ENCODE data around the gene SNRPD3. TPM values are rescaled to one million over a fixed set of nuclear protein-coding genes. Genes with fewer than 3 reads are reported as not detected.

Gene SNRPD3
- total and polyA plus RNA-seq, 4 donors, result 57.2 to 128 (median 85.9) TPM

DNA sequence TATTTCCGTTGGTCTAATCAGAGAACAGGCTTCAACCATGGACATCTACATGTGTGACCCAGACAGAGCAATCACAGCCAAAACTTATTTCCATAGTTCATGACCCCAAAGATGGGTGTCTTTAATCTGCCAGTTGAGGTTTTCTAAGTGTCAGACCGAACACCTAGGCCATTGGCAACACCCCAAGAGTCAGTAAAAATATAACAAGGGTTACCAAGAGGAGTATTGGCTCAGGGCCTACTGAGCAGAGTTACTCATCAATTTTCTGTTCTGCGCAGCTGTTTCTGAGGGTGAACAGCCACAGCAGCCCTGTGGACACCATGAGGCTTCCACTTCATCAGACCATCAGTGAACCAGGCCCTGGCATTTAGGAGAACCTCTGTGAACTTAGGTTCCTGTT, 19.7 kb upstream of the SNRPD3 start:
- Histone ChIP-seq H3K27me3 (ENCODE audit: control insufficient read depth in 4 of 4, insufficient read depth in 4 of 4, low read length in 3 of 4) (no peaks in the 10 kb centered on the region), H3K9me3 (ENCODE audit: control insufficient read depth in 4 of 4, low read length in 3 of 4) (no peaks in the 10 kb centered on the region), H3K9ac (ENCODE audit: low read depth in 1 of 2, low read length in 2 of 2) (no peak overlapping the region), H3K36me3 (ENCODE audit: control insufficient read depth in 4 of 4, insufficient read depth in 3 of 4, low read depth in 1 of 4, low read length in 3 of 4) (peaks cover 0 to 19% (median 13%) of the 10 kb centered on the region in 4 donors), H3K4me3 (ENCODE audit: low read depth in 1 of 3, low read length in 3 of 3) (no peak overlapping the region), H3K27ac (ENCODE audit: low read depth in 1 of 2, low read length in 2 of 2) (peak overlapping the region; percentile 52 to 59), H3K4me1 (ENCODE audit: control insufficient read depth in 4 of 4, insufficient read depth in 4 of 4, low read length in 3 of 4) (peaks cover 2 to 34% (median 7%) of the 10 kb centered on the region in 4 donors)
- peak; percentile 73 to 92 for TF ChIP-seq RXRA (IDR thresholded peaks at IDR 0.05)
- peak in 1 of 2 donors; percentile 56 for TF ChIP-seq JUND (IDR thresholded peaks at IDR 0.05)
- TF ChIP-seq FOXA1 (IDR thresholded peaks at IDR 0.05), result peak; percentile 23
- TF ChIP-seq, protein P1, sequence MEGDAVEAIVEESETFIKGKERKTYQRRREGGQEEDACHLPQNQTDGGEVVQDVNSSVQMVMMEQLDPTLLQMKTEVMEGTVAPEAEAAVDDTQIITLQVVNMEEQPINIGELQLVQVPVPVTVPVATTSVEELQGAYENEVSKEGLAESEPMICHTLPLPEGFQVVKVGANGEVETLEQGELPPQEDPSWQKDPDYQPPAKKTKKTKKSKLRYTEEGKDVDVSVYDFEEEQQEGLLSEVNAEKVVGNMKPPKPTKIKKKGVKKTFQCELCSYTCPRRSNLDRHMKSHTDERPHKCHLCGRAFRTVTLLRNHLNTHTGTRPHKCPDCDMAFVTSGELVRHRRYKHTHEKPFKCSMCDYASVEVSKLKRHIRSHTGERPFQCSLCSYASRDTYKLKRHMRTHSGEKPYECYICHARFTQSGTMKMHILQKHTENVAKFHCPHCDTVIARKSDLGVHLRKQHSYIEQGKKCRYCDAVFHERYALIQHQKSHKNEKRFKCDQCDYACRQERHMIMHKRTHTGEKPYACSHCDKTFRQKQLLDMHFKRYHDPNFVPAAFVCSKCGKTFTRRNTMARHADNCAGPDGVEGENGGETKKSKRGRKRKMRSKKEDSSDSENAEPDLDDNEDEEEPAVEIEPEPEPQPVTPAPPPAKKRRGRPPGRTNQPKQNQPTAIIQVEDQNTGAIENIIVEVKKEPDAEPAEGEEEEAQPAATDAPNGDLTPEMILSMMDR (IDR thresholded peaks at IDR 0.05; ENCODE audit: low read depth, low read length, missing input control), result no peak
- no peak for TF ChIP-seq GABPA (IDR thresholded peaks at IDR 0.05 in 1 of 2, conservative IDR thresholded peaks at IDR 0.05 in 1 of 2)
- peak; percentile 60 for TF ChIP-seq YY1 (IDR thresholded peaks at IDR 0.05)
- peak; percentile 23 for TF ChIP-seq SP1 (IDR thresholded peaks at IDR 0.05)
- TF ChIP-seq EGR1 (IDR thresholded peaks at IDR 0.05; ENCODE audit: low read depth in 2 of 2), result no peak
- TF ChIP-seq HNF4A (conservative IDR thresholded peaks at IDR 0.05), result peak; percentile 9 to 63
- no peak for TF ChIP-seq TAF1 (conservative IDR thresholded peaks at IDR 0.05)
- TF ChIP-seq RAD21 (IDR thresholded peaks at IDR 0.05), result peak; percentile 35 to 46
- TF ChIP-seq FOXA2 (IDR thresholded peaks at IDR 0.05), result peak; percentile 9
- TF ChIP-seq, protein P2, sequence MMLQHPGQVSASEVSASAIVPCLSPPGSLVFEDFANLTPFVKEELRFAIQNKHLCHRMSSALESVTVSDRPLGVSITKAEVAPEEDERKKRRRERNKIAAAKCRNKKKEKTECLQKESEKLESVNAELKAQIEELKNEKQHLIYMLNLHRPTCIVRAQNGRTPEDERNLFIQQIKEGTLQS (IDR thresholded peaks at IDR 0.05), result peak; percentile 27
- no peak for TF ChIP-seq HNF4G (IDR thresholded peaks at IDR 0.05)
- TF ChIP-seq NR2F2 (IDR thresholded peaks at IDR 0.05), result peak; percentile 43
- TF ChIP-seq ZBTB33 (IDR thresholded peaks at IDR 0.05), result peak; percentile 34
- peak; percentile 54 for TF ChIP-seq MAX (IDR thresholded peaks at IDR 0.05)
- peak; percentile 35 for TF ChIP-seq REST (IDR thresholded peaks at IDR 0.05)
- no peak for DNase-seq (ENCODE audit: low spot score)
- 38% methylated on average over 3 of the region's 3 CpGs for WGBS

All from liver (tissue), 9 donors.